Measurements from ENCODE around the gene VPS8. TPM values are rescaled to one million over a fixed set of nuclear protein-coding genes. Genes with fewer than 3 reads are reported as not detected.
A peak's percentile ranks its signal among the peaks of the same experiment; 100 is the strongest.

VPS8 gene
- total RNA-seq, 1 donor from 2014 or later: 16.4 TPM

DNA sequence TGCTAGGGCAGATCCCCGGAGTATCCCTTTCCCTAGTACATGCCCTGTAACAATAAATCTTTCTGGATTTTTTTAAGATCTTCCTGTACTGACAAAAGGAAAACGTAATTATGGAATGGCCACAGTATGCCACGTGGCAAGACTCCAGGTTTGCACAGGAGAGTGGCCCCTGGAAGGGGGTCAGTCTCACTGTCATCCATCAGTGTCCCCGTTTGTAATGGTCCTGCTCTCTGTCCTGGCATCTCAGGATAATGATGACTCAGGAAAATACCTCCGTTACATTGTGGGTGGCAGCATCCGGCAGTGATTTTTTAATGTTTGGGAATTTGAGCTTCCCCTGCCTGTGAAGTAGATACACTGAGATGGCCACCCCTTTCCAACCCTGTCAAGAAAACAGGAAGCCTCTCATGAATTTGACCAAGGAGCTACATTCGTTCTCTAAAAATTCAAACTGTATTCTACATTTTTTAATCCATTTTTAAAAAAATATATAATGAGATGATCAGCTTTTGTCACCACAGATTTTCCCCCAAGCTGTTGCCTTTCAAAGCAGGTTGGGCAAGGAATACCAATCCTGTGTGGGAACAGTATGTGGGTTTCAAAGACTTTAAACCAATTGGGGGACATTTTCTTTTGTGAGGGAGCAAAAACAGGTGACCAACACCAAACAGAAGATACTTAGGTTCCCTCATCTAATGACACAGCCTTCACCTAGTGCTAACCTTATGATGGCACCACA, 230.5 kb downstream of the VPS8 start:
- DNase-seq (ENCODE audit: low spot score) (no peak), ATAC-seq (no peak)

- peak; percentile 14 for ATAC-seq
- no peak for DNase-seq (ENCODE audit: low spot score)
Observed at GRCh38 chr3:185046164-185046515, 234.2 kb downstream of the VPS8 start.

GRCh38 chr3:185046603-185047002, 234.6 kb downstream of the VPS8 start:
- no peak for DNase-seq (ENCODE audit: low spot score)
- no peak for ATAC-seq

- no peak for ATAC-seq
- DNase-seq (ENCODE audit: low spot score): no peak
Observed at GRCh38 chr3:185049710-185050109, 237.7 kb downstream of the VPS8 start.

DNA sequence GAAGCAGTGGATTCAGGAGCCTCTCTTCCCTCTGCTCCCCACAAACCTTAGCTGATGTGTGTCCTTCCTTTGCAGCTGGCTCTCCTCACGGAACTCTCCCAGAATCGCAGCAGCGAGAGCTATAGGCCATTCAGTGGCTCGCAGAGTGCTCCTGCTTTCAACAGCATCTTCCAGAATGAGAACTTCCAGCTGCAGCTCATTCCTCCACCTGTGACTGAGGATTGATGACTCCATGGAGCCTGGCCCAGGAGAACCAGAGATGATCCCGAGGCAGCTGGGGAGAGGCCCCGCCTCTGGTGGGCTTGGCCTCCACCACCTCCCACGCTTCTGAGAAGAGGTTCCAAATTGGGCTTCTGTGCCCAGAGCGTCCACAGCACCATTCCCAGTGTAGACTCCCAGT, 239.8 kb downstream of the VPS8 start:
- ATAC-seq: no peak
- no peak for DNase-seq (ENCODE audit: low spot score)

- no peak for DNase-seq (ENCODE audit: low spot score)
- ATAC-seq: no peak
Observed at GRCh38 chr3:185052631-185053030, 240.7 kb downstream of the VPS8 start.

DNA sequence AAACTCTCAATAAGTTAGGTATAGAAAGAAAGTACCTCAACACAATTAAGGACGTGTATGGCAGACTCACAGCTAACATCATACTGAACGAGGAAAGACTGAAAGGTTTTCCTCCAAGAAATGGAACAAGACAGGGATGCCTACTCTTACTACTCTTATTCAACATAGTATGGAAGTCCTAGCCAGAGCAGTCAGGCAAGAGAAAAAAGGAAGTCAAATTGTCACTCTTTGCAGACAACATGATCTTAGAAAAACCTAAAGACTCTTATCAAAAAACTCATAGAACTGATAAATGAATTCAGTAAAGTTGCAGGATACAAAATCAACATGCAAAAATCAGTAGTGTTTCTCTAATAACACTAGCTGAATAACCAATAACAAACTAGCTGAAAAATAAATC, 244.9 kb downstream of the VPS8 start:
- no peak for ATAC-seq
- no peak for DNase-seq (ENCODE audit: low spot score)

- ATAC-seq: no peak
- no peak for DNase-seq (ENCODE audit: low spot score)
Observed at GRCh38 chr3:185057829-185058228, 245.9 kb downstream of the VPS8 start.

- ATAC-seq: no peak
Observed at GRCh38 chr3:185058796-185059195, 246.8 kb downstream of the VPS8 start.

DNA sequence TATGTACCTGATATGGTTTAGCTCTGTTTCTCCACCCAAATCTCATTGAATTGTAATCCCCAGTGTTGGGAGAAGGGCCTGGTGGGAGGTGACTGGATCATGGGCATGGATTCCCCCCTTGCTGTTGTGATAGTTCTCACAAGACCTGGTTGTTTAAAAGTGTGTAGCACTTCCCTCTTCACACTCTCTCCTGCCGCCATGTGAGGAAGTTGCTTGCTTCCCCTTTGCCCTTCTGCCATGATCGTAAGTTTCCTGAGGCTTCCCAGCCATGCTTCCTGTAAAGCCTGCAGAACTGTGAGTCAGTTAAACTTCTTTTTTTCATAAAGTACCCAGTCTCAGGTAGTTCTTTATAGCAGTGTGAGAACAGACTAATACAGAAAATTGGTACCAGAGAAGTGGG, 247.8 kb downstream of the VPS8 start:
- ATAC-seq (no peak), DNase-seq (ENCODE audit: low spot score) (no peak)

More at GRCh38 chr3:185058796-185059195, 246.8 kb downstream of the VPS8 start:
- DNase-seq (ENCODE audit: low spot score): no peak

- no peak for ATAC-seq
- DNase-seq (ENCODE audit: low spot score): no peak
Observed at GRCh38 chr3:185060655-185061054, 248.7 kb downstream of the VPS8 start.

DNA sequence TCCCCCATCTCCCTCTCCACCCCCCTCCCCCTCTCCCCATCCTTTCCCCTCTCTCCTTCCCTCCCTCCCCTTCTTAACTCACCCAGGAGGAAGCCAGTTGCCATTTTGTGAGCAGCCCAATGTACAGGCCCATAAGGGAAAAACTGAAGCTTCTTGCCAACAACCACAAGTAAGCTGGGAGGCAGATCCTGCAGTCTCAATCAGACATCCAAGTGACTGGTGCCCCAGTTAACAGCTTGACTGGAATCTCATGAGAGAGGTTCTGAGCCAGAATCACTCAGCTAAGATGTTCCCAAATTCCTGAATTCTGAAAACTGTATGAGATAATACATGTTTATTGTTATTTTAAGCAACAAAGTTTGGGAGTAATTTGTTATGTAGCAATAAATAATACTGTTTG, 250.2 kb downstream of the VPS8 start:
- ATAC-seq: no peak
- no peak for DNase-seq (ENCODE audit: low spot score)

- ATAC-seq (no peak), DNase-seq (ENCODE audit: low spot score) (no peak)
Observed at GRCh38 chr3:185063431-185063830, 251.5 kb downstream of the VPS8 start.

- DNase-seq (ENCODE audit: low spot score): no peak
Observed at GRCh38 chr3:185065059-185065458, 253.1 kb downstream of the VPS8 start.

GRCh38 chr3:185066251-185066650, 254.3 kb downstream of the VPS8 start:
- no peak for ATAC-seq
- DNase-seq (ENCODE audit: low spot score): no peak

More at GRCh38 chr3:185065059-185065458, 253.1 kb downstream of the VPS8 start:
- no peak for ATAC-seq

GRCh38 chr3:185067173-185067572, 255.2 kb downstream of the VPS8 start:
- no peak for ATAC-seq
- no peak for DNase-seq (ENCODE audit: low spot score)

DNA sequence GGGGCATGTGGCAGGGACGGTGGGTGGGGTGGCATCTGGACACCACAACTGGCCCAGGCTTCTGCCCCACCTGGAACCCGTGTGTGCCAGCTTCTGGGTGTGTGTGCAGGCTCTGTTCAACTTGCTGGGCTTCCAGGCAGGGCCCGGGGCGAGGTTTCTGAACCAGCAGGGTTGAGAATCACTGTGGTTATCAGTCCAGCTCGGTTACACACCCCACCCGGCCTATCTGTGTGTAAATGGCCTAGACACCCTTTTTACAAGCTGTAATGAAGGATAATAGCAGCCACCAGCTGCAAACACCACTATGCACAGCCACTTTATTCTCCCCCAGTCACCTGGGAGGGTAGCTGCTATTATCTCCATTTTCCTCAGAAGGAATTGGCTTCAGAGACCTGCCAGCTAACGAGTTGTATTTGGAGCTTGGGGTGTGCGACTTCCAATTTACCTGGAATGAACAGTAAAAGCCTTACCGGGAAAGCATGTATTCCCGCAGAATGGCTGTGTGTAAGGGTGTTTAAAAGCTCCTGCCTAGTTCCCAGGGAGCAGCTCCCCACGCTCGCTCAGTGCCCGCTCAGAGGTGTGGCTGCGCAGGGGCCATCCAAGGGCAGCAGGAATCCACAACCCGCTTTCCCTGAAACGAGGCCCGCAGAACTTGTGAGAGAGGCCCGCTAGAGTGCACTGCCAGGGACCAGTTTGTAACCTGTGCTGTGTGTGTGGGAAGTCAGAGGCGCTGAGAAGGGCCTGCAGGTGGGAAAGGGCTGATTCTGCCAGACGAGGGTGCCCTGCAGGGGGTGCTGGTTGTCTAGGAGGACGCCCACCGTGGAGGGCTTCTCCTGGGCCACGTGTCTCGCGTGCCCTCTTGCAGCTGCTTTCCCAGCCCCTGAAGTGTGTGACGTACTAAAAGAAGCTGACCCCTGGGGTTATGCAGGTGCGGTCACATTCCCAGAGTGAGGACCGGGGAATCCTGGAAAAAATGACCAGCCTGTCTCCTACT, 257.4 kb downstream of the VPS8 start:
- no peak for ATAC-seq
- no peak for DNase-seq (ENCODE audit: low spot score)

DNA sequence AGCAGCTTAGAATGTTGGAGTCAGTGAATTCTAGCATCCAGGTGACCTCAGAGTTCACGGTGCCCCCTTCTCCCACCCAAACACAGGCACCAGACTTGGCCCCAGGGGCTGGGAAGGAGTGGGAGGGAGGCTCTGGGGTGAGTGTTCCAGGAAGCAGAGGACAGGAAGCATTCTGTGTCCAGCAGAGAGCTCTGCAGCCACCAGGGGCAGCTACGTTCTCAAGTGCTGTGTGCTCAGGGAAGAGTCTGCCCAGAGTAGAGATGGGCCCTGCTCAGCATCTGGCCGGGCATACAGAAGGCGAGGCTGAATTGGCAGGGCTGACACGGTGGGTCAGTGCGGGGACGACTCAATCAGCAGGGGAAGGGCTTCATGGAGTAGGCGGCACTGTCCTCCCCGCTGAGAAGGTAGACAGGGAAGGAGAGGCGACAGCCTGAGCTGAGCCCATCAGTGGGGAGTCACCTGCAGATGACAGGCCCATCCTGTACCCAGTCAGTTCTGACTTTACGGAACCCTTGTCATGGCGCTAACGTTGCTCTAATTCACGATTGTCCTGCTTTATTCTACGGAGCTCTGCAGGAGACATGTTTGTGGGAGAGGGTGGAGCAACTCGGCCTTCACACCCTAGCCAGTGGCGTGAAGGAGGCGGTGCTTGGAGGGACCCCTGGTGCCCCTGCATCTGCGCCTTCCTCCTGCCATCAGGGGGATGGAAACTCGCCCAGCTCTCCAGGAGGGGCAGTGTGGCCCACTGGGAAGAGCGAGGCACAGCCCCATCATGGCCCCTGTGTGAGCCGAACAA, 258.7 kb downstream of the VPS8 start:
- DNase-seq (ENCODE audit: low spot score) (no peak), ATAC-seq (peak; percentile 67)

DNA sequence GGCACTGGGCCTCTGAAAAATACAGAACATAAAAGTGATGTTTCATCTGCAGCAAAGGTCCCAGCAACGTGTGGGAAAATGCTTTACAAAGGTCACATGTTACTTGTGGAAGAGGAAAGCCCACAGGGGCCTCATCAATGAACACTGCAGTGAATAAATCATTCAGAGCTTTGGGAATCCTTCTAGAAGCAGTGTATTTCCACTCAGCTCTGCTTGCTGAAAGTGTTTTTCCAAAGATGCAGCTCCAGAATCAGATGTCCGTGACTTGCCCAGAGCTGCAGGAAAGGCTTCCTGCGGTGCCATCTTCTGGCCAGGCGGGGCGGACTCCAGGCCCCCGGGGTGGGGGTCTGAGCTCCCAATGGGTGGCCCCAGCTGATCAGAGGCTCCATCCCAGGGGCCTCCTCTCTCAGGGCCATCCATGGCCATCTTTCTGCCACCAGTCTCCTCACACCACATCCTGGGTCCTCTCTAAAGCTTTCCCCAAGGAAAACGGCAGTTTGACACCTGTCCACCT, 259.4 kb downstream of the VPS8 start:
- ATAC-seq (no peak), DNase-seq (ENCODE audit: low spot score) (no peak)

DNA sequence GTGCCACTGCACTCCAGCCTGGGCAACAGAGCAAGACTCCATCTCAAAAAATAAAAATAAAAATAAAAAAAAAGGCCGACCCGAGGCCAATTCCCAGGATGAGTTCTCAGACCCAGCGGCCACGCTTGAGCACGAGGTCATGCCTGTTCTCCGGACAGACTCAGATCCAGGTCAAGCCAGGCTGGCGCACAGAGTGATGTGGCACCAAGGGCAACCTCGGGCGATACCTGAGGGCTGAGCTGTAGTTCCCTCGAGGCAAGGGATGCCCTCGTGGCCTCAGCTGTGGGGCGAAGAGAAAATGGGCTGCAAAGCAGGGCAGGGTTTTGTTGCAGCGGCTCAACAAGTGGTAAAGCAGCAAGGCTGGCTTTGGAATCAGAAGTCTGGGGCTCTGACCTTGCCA, 263.6 kb downstream of the VPS8 start:
- no peak for DNase-seq (ENCODE audit: low spot score)
- ATAC-seq: no peak

DNA sequence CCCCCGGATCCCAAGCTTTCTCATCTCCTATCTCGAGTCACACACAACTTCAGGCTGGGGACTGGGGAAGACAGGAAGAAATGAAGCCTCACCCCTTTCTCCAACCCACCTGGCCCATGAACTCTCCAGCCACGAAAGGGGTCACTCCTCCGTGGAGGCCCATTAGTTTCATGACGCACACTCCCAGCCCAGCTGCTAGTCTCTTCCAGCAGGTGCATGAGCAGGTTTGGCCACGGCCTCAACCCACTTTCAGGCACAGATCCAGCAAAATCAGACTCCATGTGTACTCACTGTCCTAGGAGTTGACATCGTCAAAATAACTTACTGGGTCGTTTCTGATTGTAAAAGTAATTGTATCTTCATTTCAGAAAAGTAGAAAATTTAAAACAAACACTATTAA, 264.3 kb downstream of the VPS8 start:
- DNase-seq (ENCODE audit: low spot score): no peak
- no peak for ATAC-seq
